GM18502 (cell line): Measurements from ENCODE around the gene SUGCT.

Source experiments
- ATAC-seq: cut with Tn5 transposase; IDR thresholded peaks from one replicate; pipeline ENCODE4 v1.9.1; 2021; ENCODE audit warnings: mild to moderate bottlenecking; ENCODE audit not compliant: unreplicated experiment, poor library complexity

Gene SUGCT

DNA sequence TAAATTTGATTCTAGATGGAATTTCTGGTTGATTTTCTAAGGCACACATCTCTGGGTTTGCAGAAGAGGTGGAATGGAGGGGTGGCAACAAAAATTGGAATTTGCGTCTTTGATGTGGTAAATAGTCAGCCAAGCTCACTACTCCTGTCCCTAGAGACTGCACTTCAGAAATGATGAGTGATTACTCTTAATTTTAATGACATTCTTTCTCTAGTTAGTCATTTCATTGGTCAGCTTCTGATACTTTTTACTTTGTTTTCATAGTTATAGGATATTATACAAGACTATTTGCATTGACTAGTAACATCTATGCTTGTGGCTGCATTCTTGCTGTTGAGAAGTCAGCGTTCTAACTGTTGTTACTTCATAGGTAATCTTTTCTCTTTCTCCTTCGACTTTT is 658.3 kb downstream of the SUGCT start:
- no peak for ATAC-seq

DNA sequence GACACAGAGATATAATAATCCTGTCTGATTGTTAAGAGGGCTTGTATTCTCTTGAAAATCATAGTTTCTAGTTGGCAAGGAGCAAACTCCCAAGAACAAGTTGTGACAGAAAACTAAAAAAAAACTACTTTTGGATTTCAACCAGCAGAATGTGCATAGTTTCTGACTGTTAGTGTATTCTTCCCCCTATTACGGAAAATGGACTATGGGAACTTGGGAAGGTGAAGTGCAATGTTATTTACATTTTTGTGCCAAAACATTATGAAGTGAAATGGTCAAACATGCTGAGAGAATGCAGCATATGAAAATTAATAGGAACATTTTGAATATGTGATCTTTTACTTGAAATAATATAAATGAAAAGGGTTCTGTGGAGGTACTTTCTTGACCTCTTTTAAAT is 660.8 kb downstream of the SUGCT start:
- no peak for ATAC-seq

DNA sequence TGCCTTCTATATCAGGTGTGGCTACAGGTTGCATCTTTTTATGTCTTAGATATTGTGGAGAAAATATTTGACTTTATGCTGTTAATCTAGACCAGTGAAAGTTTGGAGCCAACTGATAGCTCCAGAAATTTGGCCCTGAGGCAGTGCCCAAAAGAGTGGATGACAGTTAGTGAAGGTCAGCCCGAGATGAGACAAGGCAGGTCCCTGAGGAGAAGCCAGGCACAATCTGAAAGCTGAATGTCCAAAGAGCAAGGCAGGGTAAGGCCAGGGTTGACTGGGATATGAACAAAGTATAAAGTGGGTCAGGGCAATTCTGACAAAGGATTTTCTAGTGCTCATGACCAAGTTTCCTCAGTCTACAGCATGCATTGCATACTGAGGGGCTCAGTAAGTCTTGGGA is 661.9 kb downstream of the SUGCT start:
- no peak for ATAC-seq

DNA sequence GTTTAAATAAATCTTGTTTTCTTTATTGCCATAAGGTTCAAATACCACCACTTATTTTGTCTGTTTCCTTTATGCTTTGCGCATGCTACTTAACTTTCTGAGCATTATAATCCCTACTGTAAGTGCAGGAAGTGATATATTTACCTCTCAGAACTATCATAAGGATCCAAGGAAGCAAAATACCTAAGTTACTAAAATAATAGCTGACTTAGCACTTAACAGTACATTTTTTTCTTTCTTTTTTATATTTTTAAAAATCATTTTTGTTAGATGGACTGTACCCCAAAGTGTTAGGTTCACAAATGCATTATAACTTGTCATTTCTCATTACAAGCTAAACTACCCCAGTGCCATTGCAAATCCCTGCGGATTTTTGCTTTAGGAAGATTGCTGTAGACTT is 663.8 kb downstream of the SUGCT start:
- no peak for ATAC-seq

DNA sequence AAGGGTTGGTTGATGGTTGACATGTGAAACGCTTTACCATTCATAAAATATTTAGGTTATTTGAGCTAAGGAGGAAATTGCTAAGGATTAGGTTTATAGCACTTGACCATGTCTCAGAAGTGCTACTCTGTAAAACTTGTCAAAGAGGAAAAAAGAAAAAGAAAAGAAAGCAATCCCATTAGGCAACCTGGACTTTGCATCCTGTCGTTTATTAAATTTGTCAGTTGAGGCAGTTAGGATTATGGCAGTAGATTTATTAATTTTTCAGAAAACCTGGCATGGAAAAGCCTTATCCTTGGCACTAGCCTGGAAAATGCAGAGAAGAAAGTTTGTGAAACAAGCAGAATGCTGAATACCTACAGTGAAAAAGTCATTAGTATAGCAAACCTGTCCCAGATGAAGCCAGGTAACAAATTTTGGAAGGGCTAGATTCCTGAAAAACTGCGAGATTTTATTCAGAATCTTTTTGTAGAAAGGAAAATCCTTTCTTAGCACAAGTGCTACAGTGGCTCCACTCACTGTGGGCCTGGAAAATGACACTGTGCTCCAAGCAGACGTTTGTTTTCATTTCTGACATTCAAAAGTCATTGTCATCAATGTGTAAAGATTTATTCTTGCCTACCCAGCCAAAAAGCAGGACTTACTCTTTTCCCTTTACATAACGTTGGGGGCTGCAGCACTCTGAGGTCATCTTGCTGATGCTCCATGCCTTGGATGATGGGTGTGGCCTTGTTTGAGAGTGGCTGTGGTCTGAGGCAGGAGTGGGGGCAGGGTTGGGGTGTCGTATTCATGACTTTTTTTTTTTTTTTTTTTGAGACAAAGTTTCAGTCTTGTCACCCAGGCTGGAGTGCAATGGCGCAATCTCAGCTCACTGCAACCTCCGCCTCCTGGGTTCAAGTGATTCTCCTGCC is 664.9 kb downstream of the SUGCT start:
- ATAC-seq, result no peak

DNA sequence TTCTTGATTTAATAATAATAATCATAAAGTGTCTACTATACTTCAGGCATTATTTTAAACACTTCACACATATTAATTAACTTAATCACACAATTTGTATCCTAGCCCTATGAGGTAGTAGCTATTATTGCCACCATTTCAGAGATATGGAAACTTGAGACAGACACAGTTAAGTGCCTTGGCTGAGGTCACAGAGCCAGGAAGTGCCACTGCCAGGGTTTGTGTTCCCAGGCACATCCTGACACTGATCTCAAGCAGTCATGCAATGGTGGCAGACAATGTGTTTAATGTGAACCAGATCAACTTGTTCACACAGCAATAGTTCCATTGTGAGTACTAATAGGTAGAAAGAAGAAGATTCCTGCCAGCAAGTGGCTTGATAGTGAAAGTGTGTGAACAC is 666.0 kb downstream of the SUGCT start:
- ATAC-seq, result no peak

DNA sequence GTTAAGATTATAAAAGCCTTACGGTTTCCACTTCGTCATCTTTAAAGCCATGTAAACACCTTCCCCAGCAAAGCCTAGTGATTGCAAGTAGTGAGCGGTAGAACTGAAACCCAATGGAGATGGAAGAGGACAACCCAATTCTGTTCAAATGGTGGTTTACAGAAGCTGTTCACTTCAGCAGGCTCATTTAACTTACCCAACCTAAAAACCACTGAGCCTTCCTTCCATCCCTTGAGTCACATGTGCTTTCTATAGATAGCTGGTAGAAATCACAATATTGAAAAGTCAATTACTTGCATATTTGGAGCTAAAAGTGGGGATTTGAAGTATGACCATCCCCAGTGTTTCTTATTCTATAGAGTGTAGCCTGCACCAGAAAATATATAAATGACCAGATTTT is 667.7 kb downstream of the SUGCT start:
- ATAC-seq, result no peak

DNA sequence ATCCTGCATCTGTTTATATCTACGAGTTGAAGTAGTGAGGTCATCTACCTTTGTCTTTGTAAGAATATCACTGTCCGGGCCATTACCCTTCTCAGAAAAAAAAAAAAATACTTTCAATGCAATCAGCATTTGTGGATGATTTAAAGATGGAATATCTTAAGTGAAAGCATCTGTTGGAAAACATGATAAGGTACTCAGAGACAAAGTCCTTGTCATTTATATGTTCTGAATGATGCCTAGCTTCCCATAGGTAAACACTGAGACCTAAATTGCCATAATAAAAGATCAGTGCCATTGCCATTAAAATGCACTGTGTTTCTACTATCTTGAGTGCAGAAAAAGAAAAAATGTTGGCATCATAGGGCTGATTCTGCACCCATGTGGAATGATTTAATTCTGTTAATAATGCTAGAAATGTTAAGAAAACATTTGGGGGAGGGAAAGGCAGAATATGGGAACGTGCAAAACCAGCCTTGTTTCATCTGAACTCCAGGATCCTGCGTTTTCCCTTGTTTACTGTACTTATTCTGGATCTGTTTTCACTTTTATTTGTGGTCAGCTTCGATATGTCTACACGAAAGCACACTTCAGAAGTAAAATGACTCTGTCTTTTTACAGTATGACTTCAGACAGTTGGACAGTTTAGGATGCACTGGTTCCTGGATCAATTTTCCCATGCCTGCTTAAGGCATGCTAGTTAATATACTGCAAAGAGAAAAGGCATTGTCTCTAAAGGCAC is 669.8 kb downstream of the SUGCT start:
- no peak for ATAC-seq

DNA sequence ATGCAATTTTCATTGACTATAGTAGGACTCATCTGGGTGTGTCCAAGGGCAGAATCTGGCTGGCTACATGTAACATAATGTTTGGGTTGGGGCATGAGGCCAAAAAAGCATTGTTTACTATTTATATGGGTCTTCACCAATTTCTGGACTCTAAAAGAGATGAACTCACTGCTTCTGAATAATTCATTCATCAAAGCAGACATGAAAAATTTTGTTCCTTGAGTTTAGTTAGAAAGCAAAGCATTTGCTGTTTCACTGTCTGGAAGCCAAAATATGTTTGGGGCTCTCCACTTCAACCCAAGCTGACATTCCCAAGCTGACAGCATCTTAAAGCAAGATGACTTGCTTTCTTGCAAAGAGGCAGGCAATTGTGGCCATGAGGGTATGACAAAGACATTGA is 670.6 kb downstream of the SUGCT start:
- no peak for ATAC-seq

DNA sequence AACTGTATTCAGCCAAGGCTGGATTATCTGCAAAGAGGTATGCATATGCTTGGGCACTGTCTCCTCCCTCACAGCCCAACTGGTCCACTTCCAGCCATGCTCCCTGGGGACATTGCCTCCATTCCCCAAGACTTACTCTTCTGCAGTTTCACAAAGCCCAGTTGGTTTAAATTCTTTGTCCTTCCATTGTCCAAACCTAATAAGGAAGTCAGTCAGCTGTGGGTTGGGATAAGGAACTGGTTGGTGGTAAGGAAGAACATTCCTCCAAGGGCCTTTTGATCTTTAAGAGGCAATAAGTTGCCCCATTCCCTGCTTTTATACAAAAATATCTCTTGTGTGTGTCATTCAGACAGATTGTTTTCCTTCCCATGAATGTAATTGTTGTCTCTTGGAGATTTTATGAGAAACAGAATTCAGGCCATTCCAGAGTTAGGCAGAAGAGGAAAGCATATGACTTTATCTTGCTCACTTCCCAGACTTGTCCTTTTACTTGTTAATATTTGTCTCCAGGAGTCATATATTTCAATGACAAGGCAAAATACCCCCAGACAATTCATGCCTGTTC is 673.7 kb downstream of the SUGCT start:
- no peak for ATAC-seq

DNA sequence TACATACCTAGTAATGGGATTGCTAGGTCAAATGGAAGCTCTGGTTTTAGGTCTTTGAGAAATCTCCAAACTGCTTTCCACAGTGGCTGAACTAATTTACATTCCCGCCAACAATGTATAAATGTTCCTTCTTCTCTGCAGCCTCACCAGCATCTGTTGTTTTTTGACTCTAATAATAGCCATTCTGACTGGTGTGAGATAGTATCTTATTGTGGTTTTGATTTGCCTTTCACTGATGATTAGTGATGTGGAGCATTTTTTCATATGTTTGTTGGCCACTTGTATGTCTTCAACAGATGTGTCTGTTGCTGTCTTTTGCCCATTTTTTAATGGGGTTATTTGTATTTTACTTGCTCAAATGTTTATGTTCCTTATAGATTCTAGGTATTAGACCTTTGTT is 675.5 kb downstream of the SUGCT start:
- no peak for ATAC-seq

DNA sequence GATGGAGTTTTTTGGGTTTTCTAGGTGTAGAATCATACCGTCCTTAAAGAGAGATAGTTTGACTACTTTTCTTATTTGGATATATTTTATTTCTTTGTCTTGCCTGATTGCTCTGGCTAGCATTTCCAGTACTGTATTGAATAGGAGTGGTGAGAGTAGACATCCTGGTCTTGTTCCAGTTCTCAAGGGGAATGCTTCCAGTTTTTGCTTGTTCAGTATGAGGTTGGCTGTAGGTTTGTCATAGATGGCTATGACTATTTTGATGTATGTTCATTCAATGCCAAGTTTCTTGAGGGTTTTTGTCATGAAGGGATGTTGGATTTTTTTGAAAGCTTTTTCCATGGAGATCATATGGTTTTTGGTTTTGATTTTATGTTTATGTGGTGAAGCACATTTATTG is 676.9 kb downstream of the SUGCT start:
- ATAC-seq, result no peak

DNA sequence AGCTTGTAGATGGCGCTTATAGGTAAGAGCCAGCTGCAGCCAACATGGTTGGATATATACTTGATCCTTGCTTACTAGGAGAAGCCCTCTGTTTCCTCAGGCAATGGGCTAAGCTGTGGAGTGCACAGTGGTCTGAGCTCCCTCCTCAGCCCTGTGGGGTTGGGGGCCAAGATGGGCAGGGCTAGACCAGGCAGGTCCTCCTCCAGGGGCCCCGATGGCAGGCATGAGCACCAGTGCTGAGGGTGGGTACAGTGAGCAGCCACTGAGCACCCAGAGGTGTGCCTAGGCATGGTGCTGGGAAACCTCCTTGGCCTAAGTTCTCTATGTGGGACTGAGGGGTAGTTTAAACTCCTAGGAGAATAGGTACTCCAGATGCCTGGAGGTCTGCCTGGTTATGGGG is 680.2 kb downstream of the SUGCT start:
- no peak for ATAC-seq

DNA sequence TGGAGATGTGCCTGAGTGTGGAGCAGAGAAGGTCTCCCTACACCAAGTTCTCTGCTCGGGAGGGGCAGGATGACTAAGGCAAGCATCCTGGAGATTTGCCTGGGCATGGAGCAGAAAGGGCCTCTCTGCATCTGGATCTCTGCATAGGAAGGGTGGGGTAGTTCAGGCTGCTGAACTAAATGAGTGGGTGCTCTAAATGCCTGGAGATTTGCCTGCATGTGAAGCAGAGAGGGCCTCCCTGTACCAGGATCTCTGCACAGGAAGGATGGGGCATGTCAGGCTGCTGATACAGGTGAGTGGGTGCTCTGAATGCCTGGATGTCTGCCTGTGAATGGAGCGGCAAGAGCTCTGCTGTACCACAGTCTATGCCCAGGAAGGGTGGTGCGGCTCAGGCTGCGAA is 680.7 kb downstream of the SUGCT start:
- ATAC-seq, result no peak

DNA sequence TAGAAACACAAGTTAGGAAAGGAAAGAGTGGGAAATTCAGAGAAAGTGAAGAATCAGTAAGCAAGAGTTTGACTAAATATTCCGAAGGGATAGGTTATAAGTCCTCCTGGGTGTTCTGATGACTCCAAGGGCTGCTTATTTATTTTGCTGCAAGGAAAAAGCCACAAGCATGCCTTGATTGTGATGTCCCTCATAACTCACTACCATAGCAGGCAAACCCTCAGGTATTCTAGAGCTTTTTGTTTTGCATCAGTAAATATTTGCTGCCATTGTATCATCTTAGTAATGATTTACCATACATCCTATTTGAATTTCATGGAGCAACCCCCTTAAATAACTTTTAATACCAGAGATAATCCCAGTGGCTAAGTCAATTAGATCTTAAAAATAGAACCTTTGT is 688.1 kb downstream of the SUGCT start:
- no peak for ATAC-seq

DNA sequence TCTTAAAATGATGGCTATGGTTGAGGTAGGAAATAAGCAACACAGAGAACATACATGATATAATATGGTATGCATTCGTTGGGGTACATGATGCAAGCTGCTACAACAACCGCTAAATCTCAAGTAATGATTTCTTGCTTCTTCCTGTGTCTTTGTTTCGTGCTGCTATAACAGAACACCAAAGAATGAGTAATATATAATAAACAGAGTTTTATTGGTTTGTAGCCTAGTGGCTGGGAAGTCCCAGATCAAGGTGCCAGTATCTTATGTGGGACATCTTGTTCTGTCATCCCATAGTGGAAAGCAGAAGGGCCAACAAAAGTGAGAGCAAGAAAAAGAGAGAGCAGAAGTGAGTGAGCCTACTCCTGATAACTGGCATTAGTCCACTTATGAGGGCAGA is 689.7 kb downstream of the SUGCT start:
- no peak for ATAC-seq

DNA sequence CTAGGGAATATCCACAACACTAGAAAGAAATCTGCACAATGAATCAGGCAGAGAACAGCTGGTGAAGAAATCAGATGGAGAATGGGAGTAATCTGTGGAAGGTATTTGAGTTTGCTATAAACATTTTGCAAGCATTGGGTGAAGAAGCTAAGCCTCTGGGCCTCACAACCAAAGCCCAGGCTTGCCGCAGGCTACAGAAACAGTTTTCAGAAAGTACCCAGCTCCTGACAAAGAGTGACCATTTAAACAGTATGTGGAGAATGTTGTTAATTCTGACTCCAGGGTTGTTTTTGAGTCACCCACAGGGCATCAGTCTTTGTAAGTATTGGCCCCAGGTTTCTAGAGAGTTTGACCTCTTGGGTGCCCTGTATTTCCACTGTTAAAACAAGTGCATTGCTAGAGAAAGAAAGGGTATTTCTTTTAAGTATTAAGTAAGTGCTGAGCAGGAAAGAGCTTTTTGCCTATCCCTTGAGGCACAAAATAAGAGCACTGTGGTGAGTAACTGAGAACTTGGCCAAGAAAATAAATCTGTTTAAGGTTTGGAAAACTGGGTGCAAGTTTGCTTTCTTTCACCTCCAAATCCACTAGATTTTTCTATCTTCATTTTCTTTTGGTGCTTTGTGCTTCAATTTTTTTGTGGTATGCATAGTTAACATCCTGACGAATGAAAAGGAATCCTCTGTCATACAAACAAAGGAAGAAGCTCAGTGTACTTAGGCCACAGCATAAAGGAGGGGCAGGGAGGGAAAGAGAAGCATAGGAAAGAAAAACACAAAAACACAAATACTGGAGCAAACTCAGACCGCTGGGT is 691.8 kb downstream of the SUGCT start:
- no peak for ATAC-seq

DNA sequence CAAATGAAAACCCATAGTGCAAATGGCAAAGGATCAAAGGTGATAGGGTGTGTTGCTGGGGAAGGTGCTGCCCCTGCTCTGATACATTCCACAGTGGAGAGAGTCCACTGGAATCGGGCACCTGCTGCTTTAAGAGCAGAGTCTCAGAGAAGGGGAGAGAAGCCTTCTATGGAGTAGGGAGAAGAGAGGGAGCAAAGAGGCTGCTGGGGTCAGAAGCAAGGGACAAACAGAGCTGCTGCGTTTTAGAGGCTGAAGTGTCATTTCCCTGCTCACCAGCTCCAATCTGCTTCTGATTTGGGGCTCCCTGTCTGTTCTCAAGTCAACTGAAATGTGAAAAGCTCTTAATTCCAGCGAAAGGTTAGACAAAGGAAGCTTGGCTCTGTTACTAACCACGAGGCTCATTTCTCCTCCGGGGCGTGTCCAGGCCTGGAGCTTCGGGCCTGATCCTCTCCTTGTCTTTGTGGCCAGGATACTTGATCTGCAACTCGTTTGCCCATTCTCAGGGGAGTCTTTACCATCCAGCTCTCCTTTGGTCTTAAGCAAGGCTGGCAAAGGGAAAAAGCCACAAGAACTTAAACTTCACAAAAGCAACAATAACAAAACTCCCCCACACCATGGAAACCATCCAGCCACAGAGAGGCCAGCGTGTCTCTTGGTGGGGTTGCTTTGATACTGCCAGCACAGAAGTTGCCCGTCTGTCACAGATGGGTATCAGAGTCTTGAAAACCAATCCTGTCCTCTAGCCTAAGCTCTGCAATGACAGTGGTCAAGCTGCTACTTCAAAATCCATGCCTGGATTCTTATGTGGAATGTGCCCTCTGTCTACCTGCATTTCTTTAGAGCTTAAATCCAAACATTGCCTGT is 692.6 kb downstream of the SUGCT start:
- ATAC-seq, result no peak

DNA sequence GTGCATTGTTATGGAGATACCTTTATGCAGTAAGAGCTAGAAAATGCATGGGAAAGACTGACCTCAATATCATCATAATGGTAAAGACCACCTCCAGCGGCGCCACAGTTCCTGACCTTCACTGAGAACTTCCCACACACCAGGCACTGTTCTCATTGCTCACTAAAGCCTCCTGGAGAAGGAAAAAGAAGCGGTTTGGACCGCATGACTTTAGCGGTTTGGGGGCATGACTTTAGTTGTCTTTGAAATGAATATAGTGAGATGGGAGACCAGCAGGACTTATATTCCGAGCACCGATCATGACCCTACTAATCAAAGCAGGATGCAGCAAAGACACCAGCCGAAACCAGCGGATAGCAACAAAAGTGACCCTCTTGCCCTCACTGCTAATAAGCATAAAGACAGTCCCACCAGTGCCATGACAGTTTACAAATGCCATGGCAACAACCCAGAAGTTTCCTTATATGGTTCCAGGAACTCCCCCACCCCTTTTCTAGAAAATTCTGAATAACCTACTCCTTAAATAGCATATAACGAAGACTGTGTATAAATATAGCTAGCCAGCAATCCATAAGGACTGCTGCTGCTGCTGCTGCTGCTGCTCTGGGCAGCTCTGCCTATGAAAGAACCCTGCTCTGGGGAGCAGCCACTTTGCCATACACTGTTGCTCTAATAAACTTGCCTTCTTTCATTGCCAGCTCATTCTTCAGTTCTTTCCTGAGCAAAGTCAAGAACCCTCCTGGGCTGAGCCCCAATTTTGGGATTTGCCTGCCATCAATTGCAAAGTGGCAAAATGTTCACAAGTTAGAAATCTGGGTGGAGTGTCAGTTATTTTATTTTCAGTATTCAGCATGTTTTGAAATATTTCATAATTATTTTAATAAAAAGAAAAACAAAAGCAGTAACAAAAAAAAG is 694.1 kb downstream of the SUGCT start:
- no peak for ATAC-seq
